GM18517 (cell line): ENCODE data around the gene TMPO.
"Not testable (repeated sequence)": the region's sequence is repeated elsewhere in the genome, so short reads cannot be mapped to it uniquely, and the experiment has no call there.

Experiments
- ATAC-seq: cut with Tn5 transposase; IDR thresholded peaks from one replicate; pipeline ENCODE4 v1.9.1; 2021; ENCODE audit warnings: mild to moderate bottlenecking, moderate library complexity; ENCODE audit not compliant: unreplicated experiment

Gene TMPO, protein sequence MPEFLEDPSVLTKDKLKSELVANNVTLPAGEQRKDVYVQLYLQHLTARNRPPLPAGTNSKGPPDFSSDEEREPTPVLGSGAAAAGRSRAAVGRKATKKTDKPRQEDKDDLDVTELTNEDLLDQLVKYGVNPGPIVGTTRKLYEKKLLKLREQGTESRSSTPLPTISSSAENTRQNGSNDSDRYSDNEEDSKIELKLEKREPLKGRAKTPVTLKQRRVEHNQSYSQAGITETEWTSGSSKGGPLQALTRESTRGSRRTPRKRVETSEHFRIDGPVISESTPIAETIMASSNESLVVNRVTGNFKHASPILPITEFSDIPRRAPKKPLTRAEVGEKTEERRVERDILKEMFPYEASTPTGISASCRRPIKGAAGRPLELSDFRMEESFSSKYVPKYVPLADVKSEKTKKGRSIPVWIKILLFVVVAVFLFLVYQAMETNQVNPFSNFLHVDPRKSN

DNA sequence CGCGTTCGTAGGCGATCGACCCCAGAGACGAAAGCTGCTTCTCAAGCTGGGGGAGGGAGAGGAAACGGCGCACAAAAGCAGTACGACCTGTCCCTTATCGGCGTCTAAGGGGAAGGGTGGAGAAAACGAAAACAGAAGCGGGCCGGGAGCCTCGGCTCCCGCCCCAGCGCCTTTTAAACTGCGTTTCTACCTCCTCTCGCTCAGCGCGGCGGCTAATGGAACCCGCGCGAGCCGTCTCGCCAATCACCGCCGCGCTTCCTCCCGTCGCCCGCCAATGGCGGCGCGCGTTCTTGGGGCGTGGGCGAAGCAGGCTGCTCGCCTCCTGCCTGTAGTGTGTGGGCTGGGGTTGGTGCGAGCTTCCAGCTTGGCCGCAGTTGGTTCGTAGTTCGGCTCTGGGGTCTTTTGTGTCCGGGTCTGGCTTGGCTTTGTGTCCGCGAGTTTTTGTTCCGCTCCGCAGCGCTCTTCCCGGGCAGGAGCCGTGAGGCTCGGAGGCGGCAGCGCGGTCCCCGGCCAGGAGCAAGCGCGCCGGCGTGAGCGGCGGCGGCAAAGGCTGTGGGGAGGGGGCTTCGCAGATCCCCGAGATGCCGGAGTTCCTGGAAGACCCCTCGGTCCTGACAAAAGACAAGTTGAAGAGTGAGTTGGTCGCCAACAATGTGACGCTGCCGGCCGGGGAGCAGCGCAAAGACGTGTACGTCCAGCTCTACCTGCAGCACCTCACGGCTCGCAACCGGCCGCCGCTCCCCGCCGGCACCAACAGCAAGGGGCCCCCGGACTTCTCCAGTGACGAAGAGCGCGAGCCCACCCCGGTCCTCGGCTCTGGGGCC, at the start of gene TMPO:
Gene TMPO, plus strand, starts transcription at position 304 of the 824 bp plus-strand sequence. Its CDS starts 278 bp downstream, at position 582.
- peak; percentile 62 for ATAC-seq

DNA sequence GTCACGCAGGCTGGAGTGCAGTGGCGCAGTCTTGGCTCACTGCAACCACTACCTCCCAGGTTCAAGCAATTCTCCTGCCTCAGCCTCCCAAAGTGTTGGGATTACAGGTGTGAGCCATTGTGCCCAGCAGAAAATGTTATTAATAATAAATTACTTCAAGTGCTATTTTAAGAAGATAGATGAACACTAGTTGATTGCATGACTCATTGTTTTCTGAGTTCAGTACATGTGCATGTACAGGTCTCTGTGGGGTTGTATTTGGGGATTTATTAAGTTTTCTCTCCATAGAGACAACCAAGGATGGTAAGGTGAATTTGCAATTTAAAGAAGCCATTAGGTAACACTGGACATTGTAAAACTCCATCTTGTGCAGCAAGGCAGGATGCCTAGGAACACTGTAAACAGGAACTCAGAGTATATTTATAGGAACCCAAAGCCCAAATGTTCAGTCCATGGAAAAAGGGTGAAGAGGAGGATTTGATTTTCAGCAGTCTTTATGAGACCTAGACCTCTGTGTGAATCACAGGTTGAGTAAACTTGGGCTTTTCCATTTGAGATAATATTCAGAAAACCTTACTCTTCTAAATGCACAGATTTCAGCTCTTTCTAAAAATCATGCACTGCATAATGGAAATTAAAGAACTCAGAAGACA, 49.3 kb upstream of the TMPO start:
- ATAC-seq, result no peak

- ATAC-seq, result no peak
Measured at GRCh38 chr12:98466640-98467400, 48.6 kb upstream of the TMPO start.

DNA sequence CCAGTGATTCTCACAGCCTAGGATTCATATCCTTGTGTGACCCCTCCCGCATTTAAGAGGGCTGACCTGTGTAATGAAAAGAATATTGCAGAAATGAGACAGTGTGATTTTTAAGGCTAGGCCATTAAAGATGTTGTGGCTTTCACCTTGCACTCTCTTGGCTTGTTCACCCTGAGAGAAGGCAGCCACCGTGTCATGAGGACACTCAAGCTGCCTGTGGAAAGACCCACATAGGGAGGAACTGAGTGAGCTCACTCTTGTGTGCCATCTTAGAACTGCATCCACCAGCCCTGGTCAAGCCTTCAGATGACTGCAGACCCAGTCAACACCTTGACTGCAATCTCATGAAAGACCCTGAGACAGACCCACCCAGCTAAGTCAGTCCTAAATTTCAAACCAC, 46.3 kb upstream of the TMPO start:
- no peak for ATAC-seq

GRCh38 chr12:98470469-98471082, 44.8 kb upstream of the TMPO start:
- peak; percentile 66 for ATAC-seq

DNA sequence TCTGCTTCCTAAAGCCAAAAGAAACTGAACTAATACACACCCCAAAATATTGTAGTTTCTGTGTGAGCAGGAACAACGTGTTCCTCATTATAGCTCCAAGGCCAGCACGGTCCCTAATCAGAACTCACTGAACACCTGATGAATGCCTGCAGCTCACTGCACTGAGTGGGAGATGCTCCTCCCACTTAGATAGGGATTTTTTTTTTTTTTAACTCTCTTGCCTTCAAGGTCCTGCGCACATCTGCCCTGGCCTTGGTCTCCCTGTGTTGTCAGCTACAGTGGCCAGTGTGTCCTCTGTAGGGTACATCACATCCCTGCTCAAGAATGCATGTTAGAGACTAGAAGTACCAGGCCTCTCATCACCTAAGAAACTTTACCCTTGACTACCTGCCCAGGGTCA, 44.3 kb upstream of the TMPO start:
- peak; percentile 21 for ATAC-seq

- ATAC-seq, result no peak
Measured at GRCh38 chr12:98475565-98475908, 39.9 kb upstream of the TMPO start.

DNA sequence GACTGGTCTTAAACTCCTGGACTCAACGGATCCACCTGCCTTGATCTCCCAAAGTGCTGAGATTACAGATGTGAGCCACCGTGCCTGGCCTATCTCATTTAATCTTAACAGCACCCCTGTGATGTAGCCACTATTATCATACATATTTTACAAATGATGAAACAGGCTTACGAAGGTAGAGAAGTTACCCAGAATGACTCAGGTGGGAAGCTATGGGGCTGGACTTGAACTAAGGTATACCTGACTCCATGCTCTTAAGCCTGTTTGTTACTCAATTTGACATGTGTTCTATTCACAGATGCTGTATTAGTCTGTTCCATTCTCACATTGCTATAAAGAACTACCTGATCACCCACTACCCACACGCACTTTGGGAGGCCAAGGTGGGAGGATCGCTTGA, 36.8 kb upstream of the TMPO start:
- no peak for ATAC-seq

- ATAC-seq, result no peak
Measured at GRCh38 chr12:98483621-98484503, 31.5 kb upstream of the TMPO start.

DNA sequence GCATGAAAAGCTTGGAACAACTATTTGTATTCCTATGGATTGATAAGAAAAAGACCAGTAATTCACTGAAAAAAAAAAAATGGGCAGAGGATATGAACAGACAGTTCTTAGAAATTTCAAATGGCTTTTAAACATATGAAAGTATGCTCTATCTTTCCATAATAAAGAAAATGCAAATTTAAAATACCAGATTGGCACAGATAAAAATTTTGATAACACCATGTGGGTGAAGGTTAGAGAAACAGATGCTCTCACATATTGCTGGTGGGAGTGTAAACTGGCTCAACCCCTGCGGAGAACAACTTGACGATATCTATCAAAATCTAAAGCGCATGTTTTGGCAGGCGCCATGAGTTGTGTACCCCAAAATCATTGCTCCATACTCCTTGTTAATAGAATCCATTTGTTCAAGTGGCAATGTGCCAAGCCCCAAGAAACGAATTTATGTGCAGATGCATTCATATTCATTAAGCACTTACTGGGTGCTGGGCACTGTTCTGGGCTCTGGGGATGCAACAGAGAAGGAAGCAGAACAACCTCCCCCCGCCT, 29.5 kb upstream of the TMPO start:
- no peak for ATAC-seq

DNA sequence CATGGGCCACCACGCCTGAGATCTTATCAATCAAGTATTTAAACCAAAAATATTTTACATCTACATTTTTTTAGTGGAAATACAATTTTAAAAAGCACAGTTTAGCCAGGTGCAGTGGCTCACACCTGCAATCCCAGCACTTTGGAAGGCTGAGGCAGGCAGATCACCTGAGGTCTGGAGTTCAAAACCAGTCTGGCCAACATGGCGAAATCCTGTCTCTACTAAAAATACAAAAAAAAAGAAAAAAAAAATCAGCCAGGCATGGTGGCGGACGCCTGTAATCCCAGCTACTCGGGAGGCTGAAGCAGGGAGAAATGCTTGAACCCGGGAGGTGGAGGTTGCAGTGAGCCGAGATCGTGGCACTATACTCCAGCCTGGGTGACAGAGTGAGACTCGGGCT, 27.0 kb upstream of the TMPO start:
- ATAC-seq, result not testable (repeated sequence)

DNA sequence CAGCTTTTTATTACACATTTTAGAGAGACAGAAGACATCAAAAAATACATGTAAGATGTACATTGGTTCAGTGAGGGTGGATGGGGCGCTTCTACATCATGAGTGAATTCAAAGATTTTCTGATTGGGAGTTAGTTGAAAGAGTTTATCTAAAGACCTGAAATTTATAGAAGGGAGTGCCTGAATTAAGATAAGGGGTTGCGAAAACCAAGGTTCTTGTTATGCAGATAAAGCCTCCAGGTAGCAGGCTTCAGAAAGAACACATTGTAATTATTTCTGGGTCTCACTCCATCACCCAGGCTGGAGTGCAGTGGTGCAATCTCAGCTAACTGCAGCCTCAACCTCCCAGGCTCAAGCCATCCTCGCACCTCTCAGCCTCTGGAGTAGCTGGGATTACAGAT, 26.2 kb upstream of the TMPO start:
- no peak for ATAC-seq

DNA sequence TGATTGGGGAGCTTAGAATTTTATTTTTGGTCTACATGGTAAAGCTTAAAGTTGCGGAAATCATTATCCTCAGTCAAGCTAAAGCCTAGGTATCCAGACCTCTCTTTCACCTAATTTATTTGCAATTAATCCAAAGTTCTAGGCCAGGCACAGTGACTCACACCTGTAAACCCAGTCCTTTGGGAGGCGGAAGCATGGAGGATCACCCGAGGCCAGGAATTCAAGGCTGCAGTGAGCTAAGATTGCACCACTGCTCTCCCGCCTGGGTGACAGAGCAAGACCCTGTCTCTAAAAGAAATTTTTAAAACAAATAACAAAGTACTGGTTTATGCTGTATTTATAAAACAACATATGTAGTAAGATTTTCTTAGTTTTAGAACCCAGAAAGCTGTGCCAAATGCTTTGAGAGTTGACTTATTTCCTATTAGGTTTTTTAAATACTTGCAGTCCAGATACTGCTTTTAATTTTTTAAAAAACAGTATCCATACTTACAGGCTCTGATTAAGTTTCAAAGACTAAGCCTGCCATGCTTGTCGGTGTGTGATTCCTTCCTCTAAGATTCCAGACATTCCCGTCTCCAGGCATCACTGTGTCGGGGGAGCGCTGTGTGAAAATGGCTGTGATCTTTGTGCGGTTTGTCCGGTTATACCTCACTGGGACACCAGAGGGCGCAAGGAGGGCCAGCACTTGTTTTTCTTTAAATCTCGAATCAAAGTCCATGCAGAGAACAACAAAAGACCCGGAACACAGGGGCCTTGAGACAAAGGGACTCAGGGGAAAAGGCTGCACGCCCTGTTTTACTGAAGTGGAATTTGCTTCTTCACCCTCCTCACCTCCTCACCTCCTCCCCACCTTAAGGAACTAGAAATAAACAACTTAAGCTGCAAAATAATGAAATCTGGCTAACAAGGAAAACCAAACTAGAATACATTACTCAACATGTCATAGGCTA, 24.6 kb upstream of the TMPO start:
- peak; percentile 88 for ATAC-seq

DNA sequence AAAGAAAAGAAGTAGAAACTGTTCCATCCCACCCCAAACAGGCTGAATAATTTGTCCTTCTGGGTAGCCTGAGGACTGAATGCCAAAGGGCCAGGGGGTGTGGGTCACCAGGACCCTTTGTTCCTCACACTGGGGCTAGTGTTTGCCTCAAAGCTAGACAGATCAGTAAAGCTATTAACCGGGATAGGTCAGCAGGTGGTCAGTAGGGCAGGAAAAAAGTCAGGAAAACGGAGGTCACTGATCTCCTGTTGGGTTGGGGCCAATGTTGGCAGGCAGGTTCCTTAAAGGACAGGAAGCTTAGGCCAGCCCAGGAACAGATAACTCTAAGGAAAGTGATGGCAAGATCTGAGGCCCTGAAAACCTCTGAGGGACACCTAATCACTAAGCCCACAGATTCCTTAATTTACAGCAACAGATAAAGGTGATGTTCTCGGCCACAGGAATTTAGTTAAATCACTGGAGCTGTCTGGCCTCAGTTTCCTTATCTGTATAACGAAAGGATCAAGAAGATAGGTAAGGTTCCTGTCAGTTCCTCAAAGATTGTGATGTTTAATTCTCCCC, 22.7 kb upstream of the TMPO start:
- no peak for ATAC-seq

DNA sequence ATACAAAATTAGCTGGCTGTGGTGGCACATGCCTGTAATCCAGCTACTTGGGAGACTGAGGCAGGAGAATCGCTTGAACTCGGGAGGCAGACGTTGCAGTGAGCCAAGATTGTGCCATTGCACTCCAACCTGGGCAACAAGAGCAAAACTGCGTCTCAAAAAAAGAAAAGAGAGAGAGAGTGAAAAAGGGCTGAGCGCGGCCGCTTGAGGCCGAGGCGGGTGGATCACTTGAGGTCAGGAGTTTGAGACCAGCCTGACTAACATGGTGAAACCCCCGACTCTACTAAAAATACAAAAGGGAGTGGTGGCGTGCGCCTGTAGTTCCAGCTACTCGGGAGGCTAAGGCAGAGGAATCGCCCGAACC, 14.1 kb upstream of the TMPO start:
- ATAC-seq, result not testable (repeated sequence)

GRCh38 chr12:98503342-98503591, 12.1 kb upstream of the TMPO start:
- peak; percentile 67 for ATAC-seq

GRCh38 chr12:98503592-98504367, 11.6 kb upstream of the TMPO start:
- ATAC-seq, result peak; percentile 68

- peak; percentile 14 for ATAC-seq
Measured at GRCh38 chr12:98504368-98504617, 11.1 kb upstream of the TMPO start.
